ENCODE measurements around the gene DOCK4. TPM values are rescaled to one million over a fixed set of nuclear protein-coding genes. Genes with fewer than 3 reads are reported as not detected.
A peak's percentile ranks its signal among the peaks of the same experiment; 100 is the strongest.

Gene DOCK4
- total and polyA plus RNA-seq, 7 donors = 3.0 to 28.5 (median 14.1) TPM

DNA sequence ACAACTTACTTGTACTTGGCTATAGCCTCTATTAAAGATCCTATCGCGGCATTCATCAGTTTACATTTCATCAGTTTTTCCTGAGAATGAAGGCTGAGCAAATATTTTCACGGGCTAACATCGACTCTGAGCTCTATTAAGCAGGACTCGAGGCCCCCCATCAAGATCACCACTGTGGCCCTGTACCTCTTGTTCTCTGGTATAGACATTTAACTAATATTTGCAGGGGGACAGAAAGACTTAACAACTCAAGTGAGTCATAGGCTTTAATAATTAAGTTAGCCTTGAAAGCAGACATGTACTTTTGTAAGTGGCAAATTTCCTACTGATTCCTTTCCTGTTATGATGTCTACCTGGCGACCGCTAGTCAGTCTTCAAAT, 45.4 kb downstream of the DOCK4 start:
- no peak for DNase-seq
- H3K4me1 ChIP-seq = peaks cover 0 to 31% (median 24%) of the 10 kb centered on the region in 4 donors
- 85 to 89% methylated on average over 7 of the region's 7 CpGs for WGBS, 2 donors
- intact Hi-C loops (cut with DNase I) = no loop called here
- no peaks in the 10 kb centered on the region for H3K36me3 ChIP-seq
- H3K9me3 ChIP-seq = no peaks in the 10 kb centered on the region
- no peak overlapping the region for H3K4me3 ChIP-seq
- H3K27me3 ChIP-seq = no peaks in the 10 kb centered on the region
- H3K27ac ChIP-seq = peak overlapping the region in 3 of 4 donors; percentile 11 to 32 (median 17)
- no peak for TF ChIP-seq CTCF (IDR thresholded peaks at IDR 0.05)
- TF ChIP-seq POLR2AphosphoS5 (IDR thresholded peaks at IDR 0.05) = no peak
- no peak for TF ChIP-seq EP300 (IDR thresholded peaks at IDR 0.05)
- TF ChIP-seq POLR2A (IDR thresholded peaks at IDR 0.05) = no peak

DNA sequence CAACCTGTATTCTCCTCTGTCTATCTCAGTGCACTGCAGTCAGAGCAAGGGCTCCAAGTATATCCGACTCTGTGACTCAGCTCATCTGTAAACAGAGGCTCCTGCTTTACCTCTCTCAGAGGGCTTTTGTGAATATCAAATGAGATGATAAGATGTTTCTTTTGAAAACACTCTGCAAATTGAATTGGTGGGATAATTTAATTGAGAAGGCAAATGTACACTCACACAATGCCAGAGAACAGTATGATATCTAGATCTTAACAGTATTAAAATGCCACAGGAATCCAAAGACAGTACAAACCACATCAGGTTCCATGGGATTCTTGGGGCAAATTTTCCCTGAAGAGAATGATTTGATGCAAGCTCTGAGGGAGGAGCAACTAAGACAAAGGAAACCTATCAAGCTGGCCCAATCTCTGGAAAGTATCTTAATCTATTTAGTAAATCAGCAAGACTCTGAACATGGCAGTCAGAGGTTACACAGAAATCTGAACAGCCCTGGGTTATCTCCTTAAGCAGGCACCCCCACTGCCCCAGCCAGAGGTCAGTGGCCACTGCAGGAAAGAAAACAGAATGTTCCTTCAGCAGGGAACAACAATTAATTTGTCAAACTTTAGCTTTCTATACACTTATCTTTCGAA, 45.9 kb downstream of the DOCK4 start:
- no peak for DNase-seq
- no peaks in the 10 kb centered on the region for H3K36me3 ChIP-seq
- intact Hi-C loops (cut with DNase I) = no loop called here
- H3K4me1 ChIP-seq = peaks cover 0 to 31% (median 24%) of the 10 kb centered on the region in 4 donors
- peak overlapping the region in 3 of 4 donors; percentile 11 to 32 (median 17) for H3K27ac ChIP-seq
- TF ChIP-seq CTCF (IDR thresholded peaks at IDR 0.05) (no peak), POLR2A (IDR thresholded peaks at IDR 0.05) (no peak), EP300 (IDR thresholded peaks at IDR 0.05) (no peak), POLR2AphosphoS5 (IDR thresholded peaks at IDR 0.05) (no peak)
- 79 to 87% methylated on average over 2 of the region's 2 CpGs for WGBS, 2 donors
- no peak overlapping the region for H3K4me3 ChIP-seq
- H3K9me3 ChIP-seq = no peaks in the 10 kb centered on the region
- no peaks in the 10 kb centered on the region for H3K27me3 ChIP-seq

- no peak overlapping the region for H3K4me3 ChIP-seq
- H3K27ac ChIP-seq = no peak overlapping the region
- WGBS, 2 donors = 72 to 88% methylated on average over 8 of the region's 8 CpGs
- H3K9me3 ChIP-seq = no peaks in the 10 kb centered on the region
- H3K36me3 ChIP-seq = no peaks in the 10 kb centered on the region
- H3K4me1 ChIP-seq = peaks cover 0 to 31% (median 24%) of the 10 kb centered on the region in 4 donors
- no peak for TF ChIP-seq POLR2AphosphoS5 (IDR thresholded peaks at IDR 0.05)
- H3K27me3 ChIP-seq = no peaks in the 10 kb centered on the region
- no peak for DNase-seq
- intact Hi-C loops (cut with DNase I) = no loop called here
Observed at GRCh38 chr7:112159351-112159750, 46.8 kb downstream of the DOCK4 start.

GRCh38 chr7:112157072-112157471, 49.1 kb downstream of the DOCK4 start:
- H3K4me1 ChIP-seq = peaks cover 0 to 24% (median 21%) of the 10 kb centered on the region in 4 donors
- H3K27ac ChIP-seq = no peak overlapping the region
- 48 to 74% methylated on average over 4 of the region's 4 CpGs for WGBS, 2 donors
- H3K9me3 ChIP-seq = no peaks in the 10 kb centered on the region
- H3K4me3 ChIP-seq = no peak overlapping the region
- DNase-seq = no peak
- H3K27me3 ChIP-seq = no peaks in the 10 kb centered on the region
- no peaks in the 10 kb centered on the region for H3K36me3 ChIP-seq
- TF ChIP-seq EP300 (IDR thresholded peaks at IDR 0.05) (no peak), CTCF (IDR thresholded peaks at IDR 0.05) (no peak), POLR2AphosphoS5 (IDR thresholded peaks at IDR 0.05) (no peak), POLR2A (IDR thresholded peaks at IDR 0.05) (no peak)
- intact Hi-C loops (cut with DNase I) = no loop called here

- no peak overlapping the region for H3K4me3 ChIP-seq
- no peaks in the 10 kb centered on the region for H3K27me3 ChIP-seq
- H3K4me1 ChIP-seq = peaks cover 0 to 17% (median 16%) of the 10 kb centered on the region in 4 donors
- DNase-seq = no peak
- no peak for TF ChIP-seq CTCF (IDR thresholded peaks at IDR 0.05)
- TF ChIP-seq EP300 (IDR thresholded peaks at IDR 0.05) = no peak
- TF ChIP-seq POLR2A (IDR thresholded peaks at IDR 0.05) = no peak
- no peak for TF ChIP-seq POLR2AphosphoS5 (IDR thresholded peaks at IDR 0.05)
- no peak overlapping the region for H3K27ac ChIP-seq
- WGBS, 2 donors = 94 to 96% methylated on average over 1 of the region's 1 CpG
- no peaks in the 10 kb centered on the region for H3K36me3 ChIP-seq
- H3K9me3 ChIP-seq = no peaks in the 10 kb centered on the region
- intact Hi-C loops (cut with DNase I) = no loop called here
Observed at GRCh38 chr7:112156412-112156811, 49.8 kb downstream of the DOCK4 start.
